WTC11 (cell line): ENCODE data around the gene GALNT11. TPM values are rescaled to one million over a fixed set of nuclear protein-coding genes. Genes with fewer than 3 reads are reported as not detected.

Experiments
- ATAC-seq: fragments of 200-7000 bp; cut with Tn5 transposase; 2 replicates; pipeline ENCODE4 v1.10.0; 2021; ENCODE audit warnings: mild to moderate bottlenecking, moderate library complexity
- CTCF ChIA-PET: fragments of 300-600 bp; sonication (Branson Sonifier 250); formaldehyde crosslinking; loops from one replicate; lab custom pipeline; 2021; ENCODE audit warnings: antibody characterized with exemption; lab: Charles Lee
- POLR2A ChIA-PET: fragments of 350-600 bp; sonication (Branson Sonifier 250); formaldehyde crosslinking; loops from one replicate; lab custom pipeline; 2021; ENCODE audit warnings: antibody characterized with exemption; lab: Charles Lee
- DNase-seq: peaks from one replicate; pipeline ENCODE4 v3.0.0; 2021; ENCODE audit warnings: low spot score
- H3K27ac Mint-ChIP-seq: 2 replicates; pipeline ENCODE4 v1.8.0; 2021; ENCODE audit warnings: mixed read lengths
- H3K27me3 Mint-ChIP-seq: 2 replicates; pipeline ENCODE4 v1.8.0; 2021; ENCODE audit warnings: low read depth, mild to moderate bottlenecking, moderate library complexity, mixed read lengths
- H3K36me3 Mint-ChIP-seq: 2 replicates; pipeline ENCODE4 v1.8.0; 2021; ENCODE audit warnings: mixed read lengths
- H3K4me1 Mint-ChIP-seq: 2 replicates; pipeline ENCODE4 v1.8.0; 2022; ENCODE audit warnings: mixed read lengths
- H3K4me3 Mint-ChIP-seq: 2 replicates; pipeline ENCODE4 v1.8.0; 2021; ENCODE audit warnings: mild to moderate bottlenecking, moderate library complexity, mixed read lengths
- H3K9me3 Mint-ChIP-seq: 2 replicates; pipeline ENCODE4 v1.8.0; 2021; ENCODE audit warnings: mixed read lengths
- AR ChIP-seq: fragments of 250-450 bp; sonication (Bioruptor Pico); IDR thresholded peaks from 2 replicates; pipeline ENCODE4 v1.9.0; 2021; ENCODE audit warnings: mild to moderate bottlenecking
- ATF6 ChIP-seq: sonication (generic); formaldehyde crosslinking; IDR thresholded peaks from 2 replicates; pipeline ENCODE4 v1.8.1; 2023; ENCODE audit warnings: mild to moderate bottlenecking, missing genetic modification reagents
- CDX4 ChIP-seq: fragments of 250-450 bp; sonication (Bioruptor Pico); IDR thresholded peaks from 2 replicates; pipeline ENCODE4 v1.9.0; 2021; ENCODE audit warnings: moderate library complexity, mild to moderate bottlenecking, inconsistent platforms, borderline replicate concordance
- CREB1 ChIP-seq: sonication (generic); formaldehyde crosslinking; IDR thresholded peaks from 2 replicates; pipeline ENCODE4 v1.8.0; 2023; ENCODE audit warnings: mild to moderate bottlenecking, missing genetic modification reagents
- CTCF ChIP-seq: fragments of 200-600 bp; IDR thresholded peaks from 2 replicates; pipeline ENCODE4 v1.8.0; 2022; ENCODE audit warnings: antibody characterized with exemption
- FOXP4 ChIP-seq: sonication (generic); formaldehyde crosslinking; IDR thresholded peaks from 2 replicates; pipeline ENCODE4 v1.8.0; 2022; ENCODE audit warnings: mild to moderate bottlenecking, missing genetic modification reagents
- HMGXB4 ChIP-seq: sonication (generic); formaldehyde crosslinking; IDR thresholded peaks from 2 replicates; pipeline ENCODE4 v1.8.1; 2023; ENCODE audit warnings: mild to moderate bottlenecking, moderate library complexity, missing genetic modification reagents
- OVOL2 ChIP-seq: fragments of 250-450 bp; sonication (Bioruptor Pico); IDR thresholded peaks from 2 replicates; pipeline ENCODE4 v1.9.0; 2021; ENCODE audit warnings: mild to moderate bottlenecking, borderline replicate concordance
- SOX15 ChIP-seq: fragments of 250-450 bp; sonication (Bioruptor Pico); IDR thresholded peaks from 2 replicates; pipeline ENCODE4 v1.9.0; 2021; ENCODE audit warnings: mild to moderate bottlenecking
- ZNF219 ChIP-seq: sonication (generic); formaldehyde crosslinking; IDR thresholded peaks from 2 replicates; pipeline ENCODE4 v1.8.0; 2023; ENCODE audit warnings: missing genetic modification reagents, mild to moderate bottlenecking, borderline replicate concordance
- ZNF396 ChIP-seq: fragments of 250-450 bp; sonication (Bioruptor Pico); IDR thresholded peaks from 2 replicates; pipeline ENCODE4 v1.8.0; 2021; ENCODE audit warnings: mild to moderate bottlenecking, moderate library complexity, borderline replicate concordance
- total RNA-seq: library from RNA; stranded (reverse); gene quantifications from 3 replicates; pipeline ENCODE4 v1.2.3, GENCODE V29; 2021

GALNT11 gene
- total RNA-seq, 1 experiment from 2014 or later: 24.0 TPM

GRCh38 chr7:152105205-152105604 is 79.7 kb downstream of the GALNT11 start (continued):
- TF ChIP-seq CTCF (no peak), HMGXB4 (no peak), CREB1 (no peak), SOX15 (CRISPR knock-in tag) (no peak), ZNF396 (CRISPR knock-in tag) (no peak)

- Mint-ChIP-seq H3K27ac (no peak overlapping the region), H3K36me3 (peaks cover 16% of the 10 kb centered on the region)
Measured at GRCh38 chr7:152106990-152107389, 81.5 kb downstream of the GALNT11 start.

More at GRCh38 chr7:152106990-152107389, 81.5 kb downstream of the GALNT11 start:
- DNase-seq (no peak), ATAC-seq (no peak)
- no peaks in the 10 kb centered on the region for H3K27me3 Mint-ChIP-seq
- H3K4me3 Mint-ChIP-seq: no peak overlapping the region
- TF ChIP-seq AR (CRISPR knock-in tag) (no peak), FOXP4 (CRISPR knock-in tag) (no peak), CDX4 (no peak), ZNF219 (CRISPR knock-in tag) (no peak), ATF6 (CRISPR knock-in tag) (no peak), OVOL2 (no peak)
- H3K4me1 Mint-ChIP-seq: no peaks in the 10 kb centered on the region
- H3K9me3 Mint-ChIP-seq: no peaks in the 10 kb centered on the region
- ChIA-PET POLR2A (no interaction called here), CTCF (interaction anchor here (2.2 kb wide), 1 partner anchor 30 kb away, joined by 6 read pairs; no protein-coding TSS in a partner anchor)
